ENCODE data around the gene CLTA.

DNA sequence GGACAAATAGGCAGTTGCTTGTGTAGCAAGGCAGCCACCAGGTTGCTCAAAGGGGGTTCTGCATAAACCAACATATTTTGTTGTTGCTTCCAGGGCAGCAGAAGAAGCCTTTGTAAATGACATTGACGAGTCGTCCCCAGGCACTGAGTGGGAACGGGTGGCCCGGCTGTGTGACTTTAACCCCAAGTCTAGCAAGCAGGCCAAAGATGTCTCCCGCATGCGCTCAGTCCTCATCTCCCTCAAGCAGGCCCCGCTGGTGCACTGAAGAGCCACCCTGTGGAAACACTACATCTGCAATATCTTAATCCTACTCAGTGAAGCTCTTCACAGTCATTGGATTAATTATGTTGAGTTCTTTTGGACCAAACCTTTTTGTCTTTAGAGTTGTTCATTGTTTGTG is 20.8 kb downstream of the CLTA start:
- TF ChIP-seq, protein P1, sequence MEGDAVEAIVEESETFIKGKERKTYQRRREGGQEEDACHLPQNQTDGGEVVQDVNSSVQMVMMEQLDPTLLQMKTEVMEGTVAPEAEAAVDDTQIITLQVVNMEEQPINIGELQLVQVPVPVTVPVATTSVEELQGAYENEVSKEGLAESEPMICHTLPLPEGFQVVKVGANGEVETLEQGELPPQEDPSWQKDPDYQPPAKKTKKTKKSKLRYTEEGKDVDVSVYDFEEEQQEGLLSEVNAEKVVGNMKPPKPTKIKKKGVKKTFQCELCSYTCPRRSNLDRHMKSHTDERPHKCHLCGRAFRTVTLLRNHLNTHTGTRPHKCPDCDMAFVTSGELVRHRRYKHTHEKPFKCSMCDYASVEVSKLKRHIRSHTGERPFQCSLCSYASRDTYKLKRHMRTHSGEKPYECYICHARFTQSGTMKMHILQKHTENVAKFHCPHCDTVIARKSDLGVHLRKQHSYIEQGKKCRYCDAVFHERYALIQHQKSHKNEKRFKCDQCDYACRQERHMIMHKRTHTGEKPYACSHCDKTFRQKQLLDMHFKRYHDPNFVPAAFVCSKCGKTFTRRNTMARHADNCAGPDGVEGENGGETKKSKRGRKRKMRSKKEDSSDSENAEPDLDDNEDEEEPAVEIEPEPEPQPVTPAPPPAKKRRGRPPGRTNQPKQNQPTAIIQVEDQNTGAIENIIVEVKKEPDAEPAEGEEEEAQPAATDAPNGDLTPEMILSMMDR (IDR thresholded peaks at IDR 0.05; ENCODE audit: low read depth, low read length) = no peak
- TF ChIP-seq EZH2phosphoT487 (IDR thresholded peaks at IDR 0.05; ENCODE audit: low read depth) = no peak
